ENCODE data around the gene RANBP9. TPM values are rescaled to one million over a fixed set of nuclear protein-coding genes. Genes with fewer than 3 reads are reported as not detected.
A peak's percentile ranks its signal among the peaks of the same experiment; 100 is the strongest.

RANBP9 gene
- total and polyA plus RNA-seq, 2 of the 13 experiments (the other 11 are each of a cell fraction or from before 2014, with no cell fraction given), result 26.6 to 30.6 TPM

GRCh38 chr6:13614926-13615791 lies 96.5 kb downstream of the RANBP9 start, which contains the start of gene NOL7 (continued):
- peak; percentile 70; the same call in 1 of the 2 replicates for TF ChIP-seq SIX4 (CRISPR knock-in tag; IDR thresholded peaks at IDR 0.05)
- TF ChIP-seq, protein P1, sequence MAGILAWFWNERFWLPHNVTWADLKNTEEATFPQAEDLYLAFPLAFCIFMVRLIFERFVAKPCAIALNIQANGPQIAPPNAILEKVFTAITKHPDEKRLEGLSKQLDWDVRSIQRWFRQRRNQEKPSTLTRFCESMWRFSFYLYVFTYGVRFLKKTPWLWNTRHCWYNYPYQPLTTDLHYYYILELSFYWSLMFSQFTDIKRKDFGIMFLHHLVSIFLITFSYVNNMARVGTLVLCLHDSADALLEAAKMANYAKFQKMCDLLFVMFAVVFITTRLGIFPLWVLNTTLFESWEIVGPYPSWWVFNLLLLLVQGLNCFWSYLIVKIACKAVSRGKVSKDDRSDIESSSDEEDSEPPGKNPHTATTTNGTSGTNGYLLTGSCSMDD (CRISPR knock-in tag; IDR thresholded peaks at IDR 0.05), result peak; percentile 77
- peak; percentile 99 for TF ChIP-seq ZNF879 (CRISPR knock-in tag; IDR thresholded peaks at IDR 0.05)
- TF ChIP-seq ZGPAT (CRISPR knock-in tag; IDR thresholded peaks at IDR 0.05), result peak; percentile 100
- peak; percentile 96 for TF ChIP-seq CCDC6 (CRISPR knock-in tag; IDR thresholded peaks at IDR 0.05)
- TF ChIP-seq, protein P2, sequence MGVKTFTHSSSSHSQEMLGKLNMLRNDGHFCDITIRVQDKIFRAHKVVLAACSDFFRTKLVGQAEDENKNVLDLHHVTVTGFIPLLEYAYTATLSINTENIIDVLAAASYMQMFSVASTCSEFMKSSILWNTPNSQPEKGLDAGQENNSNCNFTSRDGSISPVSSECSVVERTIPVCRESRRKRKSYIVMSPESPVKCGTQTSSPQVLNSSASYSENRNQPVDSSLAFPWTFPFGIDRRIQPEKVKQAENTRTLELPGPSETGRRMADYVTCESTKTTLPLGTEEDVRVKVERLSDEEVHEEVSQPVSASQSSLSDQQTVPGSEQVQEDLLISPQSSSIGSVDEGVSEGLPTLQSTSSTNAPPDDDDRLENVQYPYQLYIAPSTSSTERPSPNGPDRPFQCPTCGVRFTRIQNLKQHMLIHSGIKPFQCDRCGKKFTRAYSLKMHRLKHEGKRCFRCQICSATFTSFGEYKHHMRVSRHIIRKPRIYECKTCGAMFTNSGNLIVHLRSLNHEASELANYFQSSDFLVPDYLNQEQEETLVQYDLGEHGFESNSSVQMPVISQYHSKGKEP (CRISPR knock-in tag; IDR thresholded peaks at IDR 0.05), result peak; percentile 20; the same call in 1 of the 2 replicates
- TF ChIP-seq RFX3 (CRISPR knock-in tag; IDR thresholded peaks at IDR 0.05), result no peak
- peak; percentile 98 for TF ChIP-seq DRAP1 (CRISPR knock-in tag; IDR thresholded peaks at IDR 0.05)
- no peak for TF ChIP-seq EZH2 (conservative IDR thresholded peaks at IDR 0.05; ENCODE audit: low read depth, low read length)
- no peak for TF ChIP-seq ZNF251 (CRISPR knock-in tag; IDR thresholded peaks at IDR 0.05)
- peak; percentile 99 for TF ChIP-seq MIER3 (CRISPR knock-in tag; IDR thresholded peaks at IDR 0.05; ENCODE audit: borderline replicate concordance)
- peak; percentile 93 for TF ChIP-seq RXRB (CRISPR knock-in tag; IDR thresholded peaks at IDR 0.05; ENCODE audit: borderline replicate concordance)
- peak; percentile 95 for TF ChIP-seq HDAC2 (CRISPR knock-in tag; IDR thresholded peaks at IDR 0.05)
- peak; percentile 88 for TF ChIP-seq ZNF160 (CRISPR knock-in tag; IDR thresholded peaks at IDR 0.05)
- no peak; the same call in 1 of the 2 replicates for TF ChIP-seq SP140L (CRISPR knock-in tag; IDR thresholded peaks at IDR 0.05; ENCODE audit: borderline replicate concordance)
- TF ChIP-seq TIGD3 (CRISPR knock-in tag; IDR thresholded peaks at IDR 0.05; ENCODE audit: borderline replicate concordance), result peak; percentile 64; the same call in 1 of the 2 replicates
- TF ChIP-seq SMC3 (IDR thresholded peaks at IDR 0.05; ENCODE audit: low read length), result no peak
- TF ChIP-seq CENPT (CRISPR knock-in tag; IDR thresholded peaks at IDR 0.05; ENCODE audit: low read depth), result peak; percentile 97
- peak; percentile 76; the same call in 1 of the 2 replicates for TF ChIP-seq NCOA2 (CRISPR knock-in tag; IDR thresholded peaks at IDR 0.05)
- peak; percentile 36; the same call in 1 of the 2 replicates for TF ChIP-seq NPAS2 (CRISPR knock-in tag; IDR thresholded peaks at IDR 0.05; ENCODE audit: borderline replicate concordance)
- peak; percentile 100 for TF ChIP-seq SRY (CRISPR knock-in tag; IDR thresholded peaks at IDR 0.05)
- 0 out of 2 replicates have a peak, but pooled peaks have one; percentile 29 for TF ChIP-seq FOXM1 (CRISPR knock-in tag; IDR thresholded peaks at IDR 0.05)
- TF ChIP-seq MYC (CRISPR knock-in tag; IDR thresholded peaks at IDR 0.05; ENCODE audit: borderline replicate concordance), result peak; percentile 100
- TF ChIP-seq ZMYM4 (CRISPR knock-in tag; IDR thresholded peaks at IDR 0.05), result peak; percentile 100
- TF ChIP-seq HMG20B (CRISPR knock-in tag; conservative IDR thresholded peaks at IDR 0.05), result no peak; the same call in 1 of the 2 replicates
- peak; percentile 88 for TF ChIP-seq ZNF124 (CRISPR knock-in tag; IDR thresholded peaks at IDR 0.05)
